ENCODE results near the gene KRTAP5-3.

Gene KRTAP5-3

GRCh38 chr11:1565904-1566247 is 42.4 kb downstream of the KRTAP5-3 start:
- no peak overlapping the region for H3K4me3 Mint-ChIP-seq
- H3K9me3 Mint-ChIP-seq, result no peaks in the 10 kb centered on the region
- peaks cover 76% of the 10 kb centered on the region for H3K27me3 Mint-ChIP-seq
- no peaks in the 10 kb centered on the region for H3K4me1 Mint-ChIP-seq (ENCODE audit: low read depth)
- intact Hi-C loops (cut with micrococcal nuclease), result no loop called here
- H3K36me3 Mint-ChIP-seq (ENCODE audit: low read depth), result no peaks in the 10 kb centered on the region
- no peak overlapping the region for H3K27ac Mint-ChIP-seq

GRCh38 chr11:1565173-1565903 is 42.9 kb downstream of the KRTAP5-3 start:
- Mint-ChIP-seq H3K36me3 (ENCODE audit: low read depth) (no peaks in the 10 kb centered on the region), H3K9me3 (no peaks in the 10 kb centered on the region), H3K27ac (no peak overlapping the region), H3K27me3 (peaks cover 76% of the 10 kb centered on the region), H3K4me3 (no peak overlapping the region), H3K4me1 (ENCODE audit: low read depth) (no peaks in the 10 kb centered on the region)
- intact Hi-C loops (cut with micrococcal nuclease), result no loop called here

GRCh38 chr11:1564535-1565172 is 43.6 kb downstream of the KRTAP5-3 start:
- H3K27me3 Mint-ChIP-seq, result peaks cover 74% of the 10 kb centered on the region
- no peaks in the 10 kb centered on the region for H3K9me3 Mint-ChIP-seq
- H3K27ac Mint-ChIP-seq, result no peak overlapping the region
- intact Hi-C loops (cut with micrococcal nuclease), result no loop called here
- no peak overlapping the region for H3K4me3 Mint-ChIP-seq
- H3K4me1 Mint-ChIP-seq (ENCODE audit: low read depth), result no peaks in the 10 kb centered on the region
- H3K36me3 Mint-ChIP-seq (ENCODE audit: low read depth), result no peaks in the 10 kb centered on the region

- intact Hi-C loops (cut with micrococcal nuclease), result no loop called here
- Mint-ChIP-seq H3K36me3 (ENCODE audit: low read depth) (no peaks in the 10 kb centered on the region), H3K4me3 (no peak overlapping the region), H3K4me1 (ENCODE audit: low read depth) (no peaks in the 10 kb centered on the region), H3K27ac (no peak overlapping the region), H3K27me3 (peaks cover 73% of the 10 kb centered on the region), H3K9me3 (no peaks in the 10 kb centered on the region)
These were observed 44.3 kb downstream of the KRTAP5-3 start for GRCh38 chr11:1563697-1564534.

GRCh38 chr11:1563149-1563638 is 45.1 kb downstream of the KRTAP5-3 start:
- H3K4me1 Mint-ChIP-seq (ENCODE audit: low read depth), result no peaks in the 10 kb centered on the region
- H3K27ac Mint-ChIP-seq, result no peak overlapping the region
- no peaks in the 10 kb centered on the region for H3K36me3 Mint-ChIP-seq (ENCODE audit: low read depth)
- peaks cover 71% of the 10 kb centered on the region for H3K27me3 Mint-ChIP-seq
- H3K9me3 Mint-ChIP-seq, result no peaks in the 10 kb centered on the region
- no peak overlapping the region for H3K4me3 Mint-ChIP-seq
- intact Hi-C loops (cut with micrococcal nuclease), result no loop called here

GRCh38 chr11:1562469-1563148 is 45.7 kb downstream of the KRTAP5-3 start:
- no peaks in the 10 kb centered on the region for H3K36me3 Mint-ChIP-seq (ENCODE audit: low read depth)
- no peaks in the 10 kb centered on the region for H3K9me3 Mint-ChIP-seq
- H3K4me3 Mint-ChIP-seq, result no peak overlapping the region
- H3K27ac Mint-ChIP-seq, result no peak overlapping the region
- peaks cover 70% of the 10 kb centered on the region for H3K27me3 Mint-ChIP-seq
- no peaks in the 10 kb centered on the region for H3K4me1 Mint-ChIP-seq (ENCODE audit: low read depth)
- intact Hi-C loops (cut with micrococcal nuclease), result no loop called here

- intact Hi-C loops (cut with micrococcal nuclease), result no loop called here
- Mint-ChIP-seq H3K9me3 (no peaks in the 10 kb centered on the region), H3K36me3 (ENCODE audit: low read depth) (no peaks in the 10 kb centered on the region), H3K4me3 (no peak overlapping the region), H3K27me3 (peaks cover 69% of the 10 kb centered on the region), H3K4me1 (ENCODE audit: low read depth) (no peaks in the 10 kb centered on the region), H3K27ac (no peak overlapping the region)
These were observed 46.3 kb downstream of the KRTAP5-3 start for GRCh38 chr11:1561955-1562354.

GRCh38 chr11:1561266-1561665 is 47.0 kb downstream of the KRTAP5-3 start:
- H3K4me1 Mint-ChIP-seq (ENCODE audit: low read depth), result no peaks in the 10 kb centered on the region
- no peaks in the 10 kb centered on the region for H3K36me3 Mint-ChIP-seq (ENCODE audit: low read depth)
- intact Hi-C loops (cut with micrococcal nuclease), result no loop called here

GRCh38 chr11:1560649-1561251 is 47.5 kb downstream of the KRTAP5-3 start:
- H3K27ac Mint-ChIP-seq, result no peak overlapping the region
- intact Hi-C loops (cut with micrococcal nuclease), result no loop called here
- H3K9me3 Mint-ChIP-seq, result no peaks in the 10 kb centered on the region
- H3K4me3 Mint-ChIP-seq, result no peak overlapping the region
- no peaks in the 10 kb centered on the region for H3K36me3 Mint-ChIP-seq (ENCODE audit: low read depth)
- H3K4me1 Mint-ChIP-seq (ENCODE audit: low read depth), result no peaks in the 10 kb centered on the region
- H3K27me3 Mint-ChIP-seq, result peaks cover 66% of the 10 kb centered on the region

More at GRCh38 chr11:1561266-1561665, 47.0 kb downstream of the KRTAP5-3 start:
- no peak overlapping the region for H3K4me3 Mint-ChIP-seq
- peaks cover 64% of the 10 kb centered on the region for H3K27me3 Mint-ChIP-seq
- no peaks in the 10 kb centered on the region for H3K9me3 Mint-ChIP-seq
- no peak overlapping the region for H3K27ac Mint-ChIP-seq

- Mint-ChIP-seq H3K4me3 (no peak overlapping the region), H3K27me3 (peaks cover 66% of the 10 kb centered on the region), H3K27ac (no peak overlapping the region), H3K4me1 (ENCODE audit: low read depth) (no peaks in the 10 kb centered on the region), H3K9me3 (no peaks in the 10 kb centered on the region), H3K36me3 (ENCODE audit: low read depth) (no peaks in the 10 kb centered on the region)
- intact Hi-C loops (cut with micrococcal nuclease), result no loop called here
These were observed 48.1 kb downstream of the KRTAP5-3 start for GRCh38 chr11:1560002-1560648.

- intact Hi-C loops (cut with micrococcal nuclease), result no loop called here
- Mint-ChIP-seq H3K36me3 (ENCODE audit: low read depth) (no peaks in the 10 kb centered on the region), H3K9me3 (no peaks in the 10 kb centered on the region), H3K27me3 (peaks cover 69% of the 10 kb centered on the region), H3K4me1 (ENCODE audit: low read depth) (no peaks in the 10 kb centered on the region), H3K4me3 (no peak overlapping the region), H3K27ac (no peak overlapping the region)
These were observed 48.9 kb downstream of the KRTAP5-3 start for GRCh38 chr11:1559111-1559951.

- Mint-ChIP-seq H3K27ac (no peak overlapping the region), H3K4me1 (ENCODE audit: low read depth) (no peaks in the 10 kb centered on the region), H3K27me3 (peaks cover 69% of the 10 kb centered on the region), H3K9me3 (no peaks in the 10 kb centered on the region), H3K36me3 (ENCODE audit: low read depth) (no peaks in the 10 kb centered on the region), H3K4me3 (no peak overlapping the region)
- intact Hi-C loops (cut with micrococcal nuclease), result no loop called here
These were observed 49.5 kb downstream of the KRTAP5-3 start for GRCh38 chr11:1558775-1559110.

Data from dendritic cell treated with granulocyte-macrophage colony-stimulating factor and Interleukin-4, amounts not matched to agents 40 ng/mL and 50 ng/mL, for 4 days (primary cell).